A673 (cell line): ENCODE results near the gene TMEM30B. TPM values are rescaled to one million over a fixed set of nuclear protein-coding genes. Genes with fewer than 3 reads are reported as not detected.

Experiments used
- BruUV-seq: library from RNA; stranded (reverse); fragments of 400-500 nt; replicated peaks from 2 replicates; lab custom pipeline; 2021; lab: Mats Ljungman, UMichigan
- CTCF ChIA-PET: fragments of 300-600 bp; sonication (Branson Sonifier 250); formaldehyde crosslinking; loops from one replicate; lab custom pipeline; 2022; ENCODE audit warnings: antibody characterized with exemption; lab: Charles Lee
- POLR2A ChIA-PET: fragments of 300-600 bp; sonication (Branson Sonifier 250); formaldehyde crosslinking; loops from one replicate; lab custom pipeline; 2022; ENCODE audit warnings: antibody characterized with exemption; ENCODE audit not compliant: low non-redundant PET; lab: Charles Lee
- DNase-seq: peaks from one replicate; pipeline ENCODE4 v3.0.0-alpha.2; 2015; ENCODE audit warnings: low spot score
- H3K27ac ChIP-seq: fragments of 200-600 bp; sonication (generic); 2 replicates; pipeline ENCODE4 v1.5.1; 2016; ENCODE audit warnings: mixed run types, low read depth, mild to moderate bottlenecking, mixed read lengths, antibody characterized with exemption, low read length; ENCODE audit not compliant: poor library complexity, severe bottlenecking
- H3K27me3 ChIP-seq: fragments of 200-600 bp; sonication (generic); replicated peaks from 2 replicates; pipeline ENCODE4 v1.6.1; 2017; ENCODE audit warnings: mixed run types, low read depth, mild to moderate bottlenecking, mixed read lengths, antibody characterized with exemption, low read length; ENCODE audit not compliant: insufficient read depth, poor library complexity
- H3K36me3 ChIP-seq: fragments of 200-600 bp; sonication (generic); 2 replicates; pipeline ENCODE4 v1.6.1; 2016; ENCODE audit warnings: mixed run types, mild to moderate bottlenecking, mixed read lengths, antibody characterized with exemption, low read length; ENCODE audit not compliant: insufficient read depth, poor library complexity, severe bottlenecking
- H3K4me1 ChIP-seq: fragments of 200-600 bp; sonication (generic); 2 replicates; pipeline ENCODE4 v1.6.1; 2017; ENCODE audit warnings: mixed run types, mild to moderate bottlenecking, mixed read lengths, antibody characterized with exemption, low read length; ENCODE audit not compliant: insufficient read depth, poor library complexity, severe bottlenecking
- H3K4me3 ChIP-seq: fragments of 200-600 bp; sonication (generic); 2 replicates; pipeline ENCODE4 v1.5.1; 2016; ENCODE audit warnings: low read depth, mixed run types, mild to moderate bottlenecking, mixed read lengths, low read length; ENCODE audit not compliant: poor library complexity, severe bottlenecking
- H3K9me3 ChIP-seq: fragments of 200-600 bp; sonication (generic); 2 replicates; pipeline ENCODE4 v1.6.1; 2016; ENCODE audit warnings: mixed run types, low read depth, mild to moderate bottlenecking, mixed read lengths, antibody characterized with exemption, low read length; ENCODE audit not compliant: poor library complexity, severe bottlenecking
- CTCF ChIP-seq: fragments of 300-800, 200-600 bp; sonication (generic); conservative IDR thresholded peaks from 2 replicates; pipeline ENCODE4 v1.5.1; 2017; ENCODE audit warnings: low read depth, mild to moderate bottlenecking, antibody characterized with exemption, low read length, moderate library complexity, mixed read lengths
- EZH2 ChIP-seq: fragments of 200-600 bp; sonication (generic); IDR thresholded peaks from 2 replicates; pipeline ENCODE4 v1.6.1; 2017; ENCODE audit warnings: borderline replicate concordance, low read depth, mild to moderate bottlenecking, mixed read lengths, antibody characterized with exemption, low read length; ENCODE audit not compliant: poor library complexity, severe bottlenecking
- intact Hi-C: fragments of 100-400 bp; cut with micrococcal nuclease; formaldehyde crosslinking; loops from one replicate; pipeline ENCODE4 v1.10.0; 2022; ENCODE audit not compliant: unreplicated experiment
- total RNA-seq: library from RNA; stranded (reverse); gene quantifications from 2 replicates; pipeline ENCODE4 v1.2.3, GENCODE V29; 2021

Gene TMEM30B
- total RNA-seq, 1 experiment from 2014 or later, result 0.15 TPM

DNA sequence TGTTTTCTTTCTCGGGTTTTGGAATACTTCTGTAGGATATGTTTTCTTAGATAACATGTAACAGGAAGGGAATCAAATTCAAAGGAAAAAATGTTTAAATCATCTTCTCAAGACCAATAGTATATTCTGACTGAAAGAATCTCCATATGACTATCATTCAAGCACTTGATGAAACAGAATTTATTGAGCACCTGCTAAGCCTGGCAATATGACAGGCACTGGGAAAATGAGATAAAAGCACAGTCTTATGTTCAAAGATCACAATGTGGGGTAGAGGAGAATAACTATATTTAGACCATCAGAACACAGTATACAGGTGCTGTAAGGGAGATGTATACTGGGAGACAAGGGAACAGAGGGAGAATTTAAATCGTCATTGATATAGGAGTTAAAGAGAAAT is 19.1 kb upstream of the TMEM30B start:
- DNase-seq, result no peak
- CTCF ChIA-PET, result no interaction called here
- TF ChIP-seq CTCF, result no peak
- TF ChIP-seq EZH2, result no peak
- no peaks in the 10 kb centered on the region for H3K4me1 ChIP-seq
- no peak overlapping the region for H3K27ac ChIP-seq
- no peak overlapping the region for H3K4me3 ChIP-seq
- H3K27me3 ChIP-seq, result no peaks in the 10 kb centered on the region
- H3K36me3 ChIP-seq, result no peaks in the 10 kb centered on the region
- intact Hi-C loops, result no loop called here
- H3K9me3 ChIP-seq, result no peaks in the 10 kb centered on the region
- no TSS peak for BruUV-seq
- POLR2A ChIA-PET, result no interaction called here

DNA sequence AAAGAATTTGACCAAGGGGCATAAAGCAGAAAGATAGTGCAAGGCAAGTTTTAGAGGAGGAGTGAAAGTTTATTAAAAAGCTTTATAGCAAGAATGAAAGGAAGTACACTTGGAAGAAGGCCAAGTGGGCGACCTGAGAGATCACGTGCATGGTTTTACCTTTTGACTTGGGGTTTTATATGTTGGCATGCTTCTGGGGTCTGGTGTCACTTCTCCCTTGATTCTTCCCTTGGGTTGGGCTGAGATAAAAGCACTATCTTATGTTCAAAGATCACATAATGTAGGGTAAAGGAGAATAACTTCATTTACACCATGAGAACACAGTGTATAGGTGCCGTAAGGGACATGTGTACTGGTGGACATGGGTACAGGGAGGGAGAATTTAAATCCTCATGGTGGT is 17.7 kb upstream of the TMEM30B start:
- BruUV-seq, result no TSS peak

GRCh38 chr14:61297581-61297980 is 16.4 kb upstream of the TMEM30B start:
- ChIA-PET CTCF (no interaction called here), POLR2A (no interaction called here)
- DNase-seq, result no peak
- H3K4me1 ChIP-seq, result no peaks in the 10 kb centered on the region
- H3K9me3 ChIP-seq, result no peaks in the 10 kb centered on the region
- H3K36me3 ChIP-seq, result no peaks in the 10 kb centered on the region
- TF ChIP-seq CTCF, result no peak
- BruUV-seq, result no TSS peak
- H3K4me3 ChIP-seq, result no peak overlapping the region
- H3K27me3 ChIP-seq, result no peaks in the 10 kb centered on the region
- intact Hi-C loops, result loop anchor here (5.0 kb wide), 2 partner anchors 160 to 540 kb away; no protein-coding TSS in a partner anchor
- H3K27ac ChIP-seq, result no peak overlapping the region

More for the DNA sequence above, 17.7 kb upstream of the TMEM30B start:
- Histone ChIP-seq H3K9me3 (no peaks in the 10 kb centered on the region), H3K27me3 (no peaks in the 10 kb centered on the region), H3K4me3 (no peak overlapping the region), H3K4me1 (no peaks in the 10 kb centered on the region), H3K27ac (no peak overlapping the region), H3K36me3 (no peaks in the 10 kb centered on the region)
- intact Hi-C loops, result loop anchor here (5.0 kb wide), 2 partner anchors 158 to 538 kb away; no protein-coding TSS in a partner anchor
- no peak for DNase-seq
- TF ChIP-seq CTCF, result no peak
- no peak for TF ChIP-seq EZH2
- POLR2A ChIA-PET, result no interaction called here
- CTCF ChIA-PET, result no interaction called here
